Keratinocyte (primary cell): Measurements from ENCODE around the gene OSGIN1. TPM values are rescaled to one million over a fixed set of nuclear protein-coding genes. Genes with fewer than 3 reads are reported as not detected.

Experiments used
- DNase-seq: peaks from one replicate; pipeline ENCODE4 v3.0.0-alpha.2; 2011; ENCODE audit warnings: low read depth, missing footprints, low spot score
- FAIRE-seq: peaks from 2 replicates; lab custom pipeline; 2011; peaks lifted over from hg19 to GRCh38; lab: Jason Lieb, UNC
- H2AFZ ChIP-seq: 2 replicates; pipeline ENCODE4 v1.6.0; 2012; ENCODE audit warnings: low read length, control low read depth, inconsistent platforms; ENCODE audit not compliant: control insufficient read depth
- H3K27ac ChIP-seq: 2 replicates; pipeline ENCODE4 v1.5.1; 2011; ENCODE audit warnings: low read length; ENCODE audit not compliant: control insufficient read depth, insufficient read depth
- H3K27me3 ChIP-seq: 3 replicates; pipeline ENCODE4 v1.6.0; 2011; ENCODE audit warnings: low read length; ENCODE audit not compliant: control insufficient read depth, insufficient read depth; ENCODE audit errors: extremely low read depth
- H3K36me3 ChIP-seq, 2 experiments: 2 replicates in 1 of 2; 3 replicates in 1 of 2; pipeline ENCODE4 v1.5.1; 2011; ENCODE audit warnings: low read length in 2 of 2, mild to moderate bottlenecking in 1 of 2; ENCODE audit not compliant: control insufficient read depth in 2 of 2, insufficient read depth in 2 of 2; ENCODE audit errors: extremely low read depth in 1 of 2
- H3K4me1 ChIP-seq: 3 replicates; pipeline ENCODE4 v1.5.1; 2011; ENCODE audit warnings: low read length; ENCODE audit not compliant: control insufficient read depth, insufficient read depth; ENCODE audit errors: extremely low read depth
- H3K4me2 ChIP-seq: 3 replicates; pipeline ENCODE4 v1.6.0; 2011; ENCODE audit warnings: low read depth, low read length; ENCODE audit not compliant: control insufficient read depth, insufficient read depth; ENCODE audit errors: extremely low read depth
- H3K4me3 ChIP-seq, 3 experiments: fragments of 200-600 bp in 1 of 3; sonication (generic) in 1 of 3; 2 replicates in 2 of 3; 3 replicates in 1 of 3; pipeline ENCODE4 v1.5.1; 2011 to 2016; ENCODE audit warnings: low read length in 3 of 3, mild to moderate bottlenecking in 3 of 3, control low read depth in 2 of 3, inconsistent platforms in 1 of 3, low read depth in 1 of 3, mixed read lengths in 1 of 3, mixed run types in 1 of 3, moderate library complexity in 1 of 3; ENCODE audit not compliant: control insufficient read depth in 2 of 3, insufficient read depth in 2 of 3; ENCODE audit errors: extremely low read depth in 1 of 3
- H3K79me2 ChIP-seq: 2 replicates; pipeline ENCODE4 v1.6.0; 2012; ENCODE audit warnings: low read length; ENCODE audit not compliant: control insufficient read depth, insufficient read depth
- H3K9ac ChIP-seq: 3 replicates; pipeline ENCODE4 v1.6.0; 2011; ENCODE audit warnings: low read length; ENCODE audit not compliant: control insufficient read depth, insufficient read depth; ENCODE audit errors: extremely low read depth
- H3K9me1 ChIP-seq: 3 replicates; pipeline ENCODE4 v1.6.0; 2011; ENCODE audit warnings: low read length; ENCODE audit not compliant: control insufficient read depth, insufficient read depth; ENCODE audit errors: extremely low read depth
- H3K9me3 ChIP-seq: 2 replicates; pipeline ENCODE4 v1.5.1; 2012; ENCODE audit warnings: low read depth, low read length; ENCODE audit not compliant: control insufficient read depth
- H4K20me1 ChIP-seq: 3 replicates; pipeline ENCODE4 v1.6.0; 2011; ENCODE audit warnings: low read length; ENCODE audit not compliant: control insufficient read depth, insufficient read depth; ENCODE audit errors: extremely low read depth
- EZH2 ChIP-seq: IDR thresholded peaks from one replicate; pipeline ENCODE4 v1.6.1; 2012; ENCODE audit warnings: inconsistent platforms, mild to moderate bottlenecking, low read length, moderate library complexity
- dilution Hi-C: fragments of 300-500 bp; cut with MboI; formaldehyde crosslinking; loops from one replicate; pipeline ENCODE4 v1.7.0; 2020; ENCODE audit warnings: low sequenced_read_pairs; ENCODE audit not compliant: extremely low pct_ligation_motif_present
- polyA plus RNA-seq, 5 experiments: library from polyadenylated mRNA; depleted of rRNA in 3 of 5; stranded (reverse) in 3 of 5; stranded (forward) in 1 of 5; unstranded in 1 of 5; fragments of >200 nt; gene quantifications; 1 replicate in 1 of 5; 2 replicates in 3 of 5; 3 replicates in 1 of 5; pipeline versions ENCODE4 v1.2.1 to v1.2.3, GENCODE V29; 2011 to 2012; ENCODE audit warnings: missing spikeins in 2 of 5, low read depth in 1 of 5, low replicate concordance in 1 of 5
- TF ChIP-seq, protein P1 (sequence below), 3 experiments: IDR thresholded peaks in 1 of 3; conservative IDR thresholded peaks in 1 of 3; optimal IDR thresholded peaks in 1 of 3; 2 replicates in 2 of 3; 3 replicates in 1 of 3; pipeline versions ENCODE3 to v1.5.1; 2011; ENCODE audit warnings: low read length in 3 of 3, mild to moderate bottlenecking in 3 of 3, moderate library complexity in 2 of 3, control low read depth in 1 of 3, inconsistent platforms in 1 of 3; ENCODE audit not compliant: insufficient read depth in 2 of 3; ENCODE audit errors: extremely low read depth in 1 of 3

Gene OSGIN1
- polyA plus RNA-seq, 1 donor (not counting 4 experiments of a cell fraction or from before 2014, with no cell fraction given) = 2.1 TPM

DNA sequence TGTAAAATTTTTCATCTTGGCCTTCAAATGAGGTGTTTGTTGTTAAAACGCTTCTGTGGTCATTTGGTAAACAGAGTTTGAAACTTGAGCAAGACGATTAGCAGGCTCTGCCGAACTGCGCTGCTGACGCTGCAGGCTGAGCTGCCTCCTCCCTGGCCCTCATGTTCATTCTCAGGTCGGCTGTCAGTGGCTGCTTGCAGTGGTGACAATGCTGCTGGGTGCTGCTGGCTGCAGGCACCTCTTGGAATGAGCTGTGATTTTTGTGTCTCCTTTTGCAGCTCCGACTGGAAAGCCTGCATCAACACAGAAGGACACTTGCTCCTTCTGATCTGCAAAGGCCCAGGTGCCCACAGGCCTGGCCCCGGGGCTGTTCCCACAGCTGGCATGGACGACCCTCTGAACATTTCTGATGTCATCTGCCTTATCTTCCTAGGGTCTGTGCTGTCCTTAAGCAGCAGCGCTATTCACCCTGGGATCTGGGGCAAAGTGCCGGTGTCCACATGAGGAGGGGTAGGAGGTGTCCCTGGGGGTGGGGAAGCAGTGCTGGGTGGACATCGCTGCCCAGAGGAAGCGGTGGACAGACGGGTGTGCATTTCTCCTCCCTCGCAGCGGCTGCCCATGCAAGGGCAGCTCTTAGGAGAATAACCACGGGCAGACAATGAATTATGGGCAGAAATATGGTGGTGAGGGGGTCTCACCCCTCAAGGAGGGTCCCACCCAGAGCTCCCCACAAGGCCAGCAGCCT is 23.1 kb upstream of the OSGIN1 start:
- H3K27ac ChIP-seq = no peak overlapping the region
- peaks cover 12% of the 10 kb centered on the region for H3K27me3 ChIP-seq
- no peaks in the 10 kb centered on the region for H4K20me1 ChIP-seq
- TF ChIP-seq, protein P1, sequence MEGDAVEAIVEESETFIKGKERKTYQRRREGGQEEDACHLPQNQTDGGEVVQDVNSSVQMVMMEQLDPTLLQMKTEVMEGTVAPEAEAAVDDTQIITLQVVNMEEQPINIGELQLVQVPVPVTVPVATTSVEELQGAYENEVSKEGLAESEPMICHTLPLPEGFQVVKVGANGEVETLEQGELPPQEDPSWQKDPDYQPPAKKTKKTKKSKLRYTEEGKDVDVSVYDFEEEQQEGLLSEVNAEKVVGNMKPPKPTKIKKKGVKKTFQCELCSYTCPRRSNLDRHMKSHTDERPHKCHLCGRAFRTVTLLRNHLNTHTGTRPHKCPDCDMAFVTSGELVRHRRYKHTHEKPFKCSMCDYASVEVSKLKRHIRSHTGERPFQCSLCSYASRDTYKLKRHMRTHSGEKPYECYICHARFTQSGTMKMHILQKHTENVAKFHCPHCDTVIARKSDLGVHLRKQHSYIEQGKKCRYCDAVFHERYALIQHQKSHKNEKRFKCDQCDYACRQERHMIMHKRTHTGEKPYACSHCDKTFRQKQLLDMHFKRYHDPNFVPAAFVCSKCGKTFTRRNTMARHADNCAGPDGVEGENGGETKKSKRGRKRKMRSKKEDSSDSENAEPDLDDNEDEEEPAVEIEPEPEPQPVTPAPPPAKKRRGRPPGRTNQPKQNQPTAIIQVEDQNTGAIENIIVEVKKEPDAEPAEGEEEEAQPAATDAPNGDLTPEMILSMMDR (optimal IDR thresholded peaks at IDR 0.05 in 1 of 3, IDR thresholded peaks at IDR 0.05 in 1 of 3, conservative IDR thresholded peaks at IDR 0.05 in 1 of 3; ENCODE audit: extremely low read depth in 1 of 3, insufficient read depth in 2 of 3, low read length in 3 of 3) = no peak
- no peak for TF ChIP-seq EZH2
- peaks cover 8% of the 10 kb centered on the region for H3K4me1 ChIP-seq
- H3K9me1 ChIP-seq = no peaks in the 10 kb centered on the region
- DNase-seq (no peak), FAIRE-seq (no peak)
- H3K36me3 ChIP-seq = no peaks in the 10 kb centered on the region
- no peak overlapping the region for H2AFZ ChIP-seq
- H3K4me2 ChIP-seq = no peak overlapping the region
- H3K9ac ChIP-seq = no peak overlapping the region
- no peaks in the 10 kb centered on the region for H3K79me2 ChIP-seq
- dilution Hi-C loops = no loop called here
- no peaks in the 10 kb centered on the region for H3K9me3 ChIP-seq
- H3K4me3 ChIP-seq = no peak overlapping the region

DNA sequence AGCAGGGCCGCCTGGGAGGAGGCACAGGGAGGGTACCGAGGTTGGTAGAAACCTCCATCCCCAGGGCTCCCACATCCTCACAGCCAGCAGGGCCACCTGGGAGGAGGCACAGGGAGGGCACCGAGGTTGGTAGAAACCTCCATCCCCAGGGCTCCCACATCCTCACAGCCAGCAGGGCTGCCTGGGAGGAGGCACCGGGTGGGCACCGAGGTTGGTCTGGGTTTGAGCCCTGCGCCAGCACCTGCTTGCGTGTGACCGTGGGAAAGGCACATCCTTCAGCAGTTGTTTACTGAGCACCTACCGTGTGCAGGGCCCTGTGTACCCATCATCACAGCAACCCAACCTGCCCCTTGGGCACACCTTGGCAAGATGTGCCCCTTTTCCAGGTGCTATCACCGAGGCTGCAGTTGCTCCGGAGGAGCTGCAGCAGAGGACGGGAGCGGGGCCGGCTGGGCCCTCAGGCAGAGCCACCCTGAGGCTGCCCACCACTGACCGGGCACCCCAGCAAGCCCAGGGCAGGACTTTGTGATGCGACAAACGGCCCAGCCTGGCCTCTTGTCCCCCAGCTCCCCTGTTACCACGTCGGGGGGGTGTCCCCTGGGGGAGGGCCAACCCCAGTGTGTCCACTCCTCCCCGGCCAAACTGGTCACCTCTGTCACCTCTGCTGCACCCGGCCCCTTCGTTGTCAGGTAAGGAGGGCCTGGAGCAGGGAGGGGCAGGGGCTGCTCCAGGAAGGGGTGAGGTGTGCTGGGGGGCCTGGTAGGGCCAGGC is 22.1 kb upstream of the OSGIN1 start:
- no peak overlapping the region for H2AFZ ChIP-seq
- H3K4me3 ChIP-seq = no peak overlapping the region
- H3K9ac ChIP-seq = no peak overlapping the region
- no peaks in the 10 kb centered on the region for H3K9me1 ChIP-seq
- H3K9me3 ChIP-seq = no peaks in the 10 kb centered on the region
- H3K27me3 ChIP-seq = peaks cover 18% of the 10 kb centered on the region
- H3K79me2 ChIP-seq = no peaks in the 10 kb centered on the region
- dilution Hi-C loops = no loop called here
- no peak overlapping the region for H3K27ac ChIP-seq
- DNase-seq = no peak
- no peak for TF ChIP-seq EZH2
- TF ChIP-seq, protein P1 (optimal IDR thresholded peaks at IDR 0.05 in 1 of 3, IDR thresholded peaks at IDR 0.05 in 1 of 3, conservative IDR thresholded peaks at IDR 0.05 in 1 of 3; ENCODE audit: extremely low read depth in 1 of 3, insufficient read depth in 2 of 3, low read length in 3 of 3) = no peak
- H3K4me1 ChIP-seq = peaks cover 8% of the 10 kb centered on the region
- H4K20me1 ChIP-seq = no peaks in the 10 kb centered on the region
- FAIRE-seq = no peak
- H3K36me3 ChIP-seq = no peaks in the 10 kb centered on the region
- no peak overlapping the region for H3K4me2 ChIP-seq
